Left colon (tissue), 2 donors: Measurements from ENCODE around the gene ARHGAP30. TPM values are rescaled to one million over a fixed set of nuclear protein-coding genes. Genes with fewer than 3 reads are reported as not detected.
"Not testable (repeated sequence)": the region's sequence is repeated elsewhere in the genome, so short reads cannot be mapped to it uniquely, and the experiment has no call there.

Experiments
- ATAC-seq: fragments of 200-7000 bp; cut with Tn5 transposase; one replicate; pipeline ENCODE4 v1.9.1; 2020; ENCODE audit warnings: mild to moderate bottlenecking, moderate library complexity
- DNase-seq, 2 donors: peaks; one replicate each; pipeline ENCODE4 v3.0.0-alpha.2; 2020
- intact Hi-C, 2 donors: fragments of 100-400 bp; cut with DNase I in 1 of 2; cut with micrococcal nuclease in 1 of 2; formaldehyde crosslinking; loops; one replicate each; pipeline versions ENCODE4 v1.11.2 to v1.14.0; 2022; cut with DNase I, micrococcal nuclease
- total RNA-seq, 2 donors: library from RNA; stranded (reverse); fragmentation: NEBNext Ultra II Directional; extraction: Animal tissue kit (Norgen Biotek cat#: 25700); gene quantifications; one replicate each; pipeline ENCODE4 v1.2.1, GENCODE V29; 2021
- donor health status: DM: no; HTN: no; CAD: no.
- donor health status: DM: yes; HTN: yes; CAD: no.

ARHGAP30 gene
- total RNA-seq, 2 donors from 2014 or later = 2.7 to 8.7 TPM

GRCh38 chr1:161021165-161021969, 48.3 kb downstream of the ARHGAP30 start:
- intact Hi-C loops = no loop called here
- ATAC-seq = peak; percentile 90
- peak; percentile 98 for DNase-seq

GRCh38 chr1:161020509-161021164, 49.1 kb downstream of the ARHGAP30 start, which contains the start of gene F11R:
TSS of gene F11R (minus strand) at chr1:161021152. CDS start at chr1:161021073, 79 bp downstream.
- DNase-seq (peak; percentile 68 to 77), ATAC-seq (peak; percentile 62)
- intact Hi-C loops = no loop called here

GRCh38 chr1:161019751-161020495, 49.8 kb downstream of the ARHGAP30 start:
- intact Hi-C loops = no loop called here
- DNase-seq (no peak), ATAC-seq (peak; percentile 17)

GRCh38 chr1:161019111-161019660, 50.5 kb downstream of the ARHGAP30 start:
- intact Hi-C loops, DNase-seq, ATAC-seq: not testable (repeated sequence)

GRCh38 chr1:161018631-161018930, 51.1 kb downstream of the ARHGAP30 start:
- intact Hi-C loops = no loop called here
- no peak for ATAC-seq
- DNase-seq = no peak

GRCh38 chr1:161017756-161018630, 51.7 kb downstream of the ARHGAP30 start:
- no peak for DNase-seq
- intact Hi-C loops = no loop called here
- no peak for ATAC-seq

GRCh38 chr1:161017181-161017580, 52.5 kb downstream of the ARHGAP30 start:
- DNase-seq, ATAC-seq, intact Hi-C loops: not testable (repeated sequence)

GRCh38 chr1:161016683-161017082, 53.0 kb downstream of the ARHGAP30 start:
- not testable (repeated sequence) for ATAC-seq

GRCh38 chr1:161013488-161014230, 56.0 kb downstream of the ARHGAP30 start:
- ATAC-seq = peak; percentile 90
- intact Hi-C loops = no loop called here
- DNase-seq = peak; percentile 89 to 96

More at GRCh38 chr1:161016683-161017082, 53.0 kb downstream of the ARHGAP30 start:
- intact Hi-C loops, DNase-seq: not testable (repeated sequence)

GRCh38 chr1:161013131-161013487, 56.6 kb downstream of the ARHGAP30 start:
- DNase-seq (no peak), ATAC-seq (no peak)
- intact Hi-C loops = no loop called here

- no peak for DNase-seq
These were observed 57.3 kb downstream of the ARHGAP30 start for GRCh38 chr1:161012420-161012819.

GRCh38 chr1:161009602-161010211, 60.0 kb downstream of the ARHGAP30 start:
- ATAC-seq (no peak), DNase-seq (no peak)
- intact Hi-C loops = no loop called here

More at GRCh38 chr1:161012420-161012819, 57.3 kb downstream of the ARHGAP30 start:
- intact Hi-C loops = no loop called here
- no peak for ATAC-seq

- intact Hi-C loops = no loop called here
- DNase-seq (no peak), ATAC-seq (no peak)
These were observed 60.7 kb downstream of the ARHGAP30 start for GRCh38 chr1:161008869-161009510.

- no peak for DNase-seq
- intact Hi-C loops = no loop called here
- ATAC-seq = no peak
These were observed 62.3 kb downstream of the ARHGAP30 start for GRCh38 chr1:161007369-161007768.

- no peak for ATAC-seq
These were observed 63.1 kb downstream of the ARHGAP30 start for GRCh38 chr1:161006563-161006962.

GRCh38 chr1:161001525-161001924, 68.2 kb downstream of the ARHGAP30 start:
- intact Hi-C loops = no loop called here
- ATAC-seq (no peak), DNase-seq (no peak)

More at GRCh38 chr1:161006563-161006962, 63.1 kb downstream of the ARHGAP30 start:
- DNase-seq = no peak
- intact Hi-C loops = no loop called here
